Naive thymus-derived CD4-positive, alpha-beta T cell (primary cell): ENCODE results near the gene TCTN2. TPM values are rescaled to one million over a fixed set of nuclear protein-coding genes. Genes with fewer than 3 reads are reported as not detected.

Source experiments
- ATAC-seq: fragments of 150-1000 bp; cut with Tn5 transposase; 2 replicates; pipeline ENCODE4 v1.10.0; 2021; ENCODE audit warnings: mild to moderate bottlenecking, moderate library complexity
- CTCF ChIA-PET: fragments of 350-600 bp; sonication (Branson Sonifier 250); formaldehyde crosslinking; loops from one replicate; lab custom pipeline; 2021; ENCODE audit warnings: antibody characterized with exemption; lab: Charles Lee
- POLR2A ChIA-PET: fragments of 350-600 bp; sonication (Branson Sonifier 250); formaldehyde crosslinking; loops from one replicate; lab custom pipeline; 2021; ENCODE audit warnings: antibody characterized with exemption, inconsistent platforms; lab: Charles Lee
- DNase-seq, 9 donors: peaks; one replicate each; pipeline versions ENCODE4 v3.0.0 to v3.0.0-alpha.2; 2020 to 2022; ENCODE audit warnings: mixed read lengths in 1 of 9
- H3K27ac ChIP-seq: one replicate; pipeline ENCODE4 v1.7.0; 2013; ENCODE audit warnings: mild to moderate bottlenecking, low read depth, low read length, moderate library complexity
- H3K27me3 ChIP-seq, 2 donors: one replicate each; pipeline ENCODE4 v1.7.0; 2013; ENCODE audit warnings: low read length in 2 of 2, mild to moderate bottlenecking in 2 of 2, moderate library complexity in 2 of 2; ENCODE audit not compliant: control insufficient read depth in 2 of 2, insufficient read depth in 2 of 2
- H3K36me3 ChIP-seq, 3 experiments: 1 replicate in 2 of 3; 2 replicates in 1 of 3; pipeline ENCODE4 v1.7.0; 2013; ENCODE audit warnings: low read length in 3 of 3, mild to moderate bottlenecking in 3 of 3, moderate library complexity in 1 of 3; ENCODE audit not compliant: insufficient read depth in 3 of 3, control insufficient read depth in 2 of 3
- H3K4me1 ChIP-seq, 2 donors: one replicate each; pipeline ENCODE4 v1.7.0; 2013; ENCODE audit warnings: low read length in 2 of 2, mild to moderate bottlenecking in 2 of 2, moderate library complexity in 1 of 2; ENCODE audit not compliant: control insufficient read depth in 2 of 2, insufficient read depth in 2 of 2
- H3K4me3 ChIP-seq: 2 replicates; pipeline ENCODE4 v1.7.0; 2013; ENCODE audit warnings: mild to moderate bottlenecking, low read length
- H3K9me3 ChIP-seq, 3 experiments: 1 replicate in 2 of 3; 2 replicates in 1 of 3; pipeline ENCODE4 v1.7.0; 2013; ENCODE audit warnings: low read length in 3 of 3; ENCODE audit not compliant: control insufficient read depth in 2 of 3
- H3K27ac Mint-ChIP-seq, 9 donors: one replicate each; pipeline ENCODE4 v1.8.0; 2020 to 2022; ENCODE audit warnings: mixed read lengths in 9 of 9, mild to moderate bottlenecking in 8 of 9, moderate library complexity in 5 of 9, inconsistent platforms in 2 of 9
- H3K27me3 Mint-ChIP-seq, 5 donors: one replicate each; pipeline ENCODE4 v1.8.0; 2021 to 2022; ENCODE audit warnings: mixed read lengths in 5 of 5, mild to moderate bottlenecking in 1 of 5
- H3K36me3 Mint-ChIP-seq, 5 donors: one replicate each; pipeline ENCODE4 v1.8.0; 2020 to 2022; ENCODE audit warnings: mixed read lengths in 5 of 5, mild to moderate bottlenecking in 3 of 5, inconsistent platforms in 1 of 5
- H3K4me1 Mint-ChIP-seq, 7 donors: one replicate each; pipeline ENCODE4 v1.8.0; 2020 to 2022; ENCODE audit warnings: mixed read lengths in 7 of 7, mild to moderate bottlenecking in 3 of 7, inconsistent platforms in 1 of 7
- H3K4me3 Mint-ChIP-seq, 10 donors: one replicate each; pipeline ENCODE4 v1.8.0; 2020 to 2022; ENCODE audit warnings: mild to moderate bottlenecking in 10 of 10, mixed read lengths in 10 of 10, moderate library complexity in 6 of 10, inconsistent platforms in 2 of 10
- H3K9me3 Mint-ChIP-seq, 11 donors: one replicate each; pipeline ENCODE4 v1.8.0; 2020 to 2022; ENCODE audit warnings: mixed read lengths in 11 of 11, mild to moderate bottlenecking in 4 of 11, inconsistent platforms in 1 of 11, moderate library complexity in 1 of 11
- intact Hi-C, 2 donors: fragments of 100-400 bp; cut with micrococcal nuclease; formaldehyde crosslinking; loops; one replicate each; pipeline ENCODE4 v1.15.1; 2023
- polyA plus RNA-seq, 2 donors: library from polyadenylated mRNA; unstranded; fragments of 300-500 nt; fragmentation: Illumina TruSeq; gene quantifications; one replicate each; pipeline ENCODE4 v1.2.3, GENCODE V29; 2021
- total RNA-seq, 6 experiments: library from RNA in 5 of 6; stranded (reverse) in 5 of 6; gene quantifications; 1 replicate in 5 of 6; 2 replicates in 1 of 6; pipeline ENCODE4 v1.2.3 and lab custom pipeline; 2021 to 2026

TCTN2 gene
- total and polyA plus RNA-seq, 7 experiments from 2014 or later, result 1.1 to 9.1 (median 4.9) TPM

- H3K9me3 ChIP-seq, result no peaks in the 10 kb centered on the region
- H3K4me3 ChIP-seq, result no peak overlapping the region
- intact Hi-C loops, result loop anchor here in 1 of 2 donors (5.0 kb wide), 1 partner anchor 233 kb away; no protein-coding TSS in a partner anchor
- Mint-ChIP-seq H3K4me3 (no peak overlapping the region), H3K27ac (peak overlapping the region in 2 of 9 donors; percentile 26 to 29), H3K4me1 (peaks cover 7 to 44% (median 22%) of the 10 kb centered on the region in 7 donors), H3K27me3 (no peaks in the 10 kb centered on the region), H3K9me3 (no peaks in the 10 kb centered on the region), H3K36me3 (peaks cover 3 to 42% (median 30%) of the 10 kb centered on the region in 5 donors)
- ChIA-PET CTCF (no interaction called here), POLR2A (interaction anchor here (0.6 to 0.9 kb wide), 2 partner anchors 12 to 1029 kb away, joined by 3 to 7 read pairs; no protein-coding TSS in a partner anchor)
- peaks cover 0 to 6% of the 10 kb centered on the region in 2 donors for H3K4me1 ChIP-seq
- H3K36me3 ChIP-seq, result peaks cover 14 to 64% (median 26%) of the 10 kb centered on the region in 3 experiments
- DNase-seq, result no peak
- no peak for ATAC-seq
- no peaks in the 10 kb centered on the region for H3K27me3 ChIP-seq
- no peak overlapping the region for H3K27ac ChIP-seq
These were observed 78.4 kb downstream of the TCTN2 start for GRCh38 chr12:123749355-123749754.

- ATAC-seq (no peak), DNase-seq (no peak)
- H3K36me3 ChIP-seq, result peaks cover 18 to 64% (median 31%) of the 10 kb centered on the region in 3 experiments
- intact Hi-C loops, result no loop called here
- Mint-ChIP-seq H3K36me3 (peaks cover 0 to 39% (median 21%) of the 10 kb centered on the region in 5 donors), H3K27ac (no peak overlapping the region), H3K9me3 (no peaks in the 10 kb centered on the region), H3K4me3 (no peak overlapping the region), H3K27me3 (no peaks in the 10 kb centered on the region), H3K4me1 (peaks cover 7 to 42% (median 21%) of the 10 kb centered on the region in 7 donors)
- no peak overlapping the region for H3K4me3 ChIP-seq
- ChIA-PET POLR2A (interaction anchor here (0.9 kb wide), 1 partner anchor 11 kb away, joined by 3 read pairs; no protein-coding TSS in a partner anchor), CTCF (no interaction called here)
- no peaks in the 10 kb centered on the region for H3K9me3 ChIP-seq
- no peak overlapping the region for H3K27ac ChIP-seq
- no peaks in the 10 kb centered on the region for H3K27me3 ChIP-seq
- H3K4me1 ChIP-seq, result peaks cover 0 to 6% of the 10 kb centered on the region in 2 donors
These were observed 79.3 kb downstream of the TCTN2 start for GRCh38 chr12:123750159-123750656.

- H3K27me3 Mint-ChIP-seq, result no peaks in the 10 kb centered on the region
- ATAC-seq (no peak), DNase-seq (no peak)
- H3K9me3 Mint-ChIP-seq, result no peaks in the 10 kb centered on the region
- no peak overlapping the region for H3K27ac Mint-ChIP-seq
- Histone ChIP-seq H3K27me3 (no peaks in the 10 kb centered on the region), H3K4me3 (no peak overlapping the region), H3K36me3 (peaks cover 18 to 66% (median 33%) of the 10 kb centered on the region in 3 experiments), H3K9me3 (no peaks in the 10 kb centered on the region), H3K27ac (no peak overlapping the region), H3K4me1 (peaks cover 0 to 3% of the 10 kb centered on the region in 2 donors)
- ChIA-PET POLR2A (no interaction called here), CTCF (no interaction called here)
- H3K4me3 Mint-ChIP-seq, result no peak overlapping the region
- H3K36me3 Mint-ChIP-seq, result peaks cover 0 to 38% (median 21%) of the 10 kb centered on the region in 5 donors
- peaks cover 5 to 35% (median 17%) of the 10 kb centered on the region in 7 donors for H3K4me1 Mint-ChIP-seq
- intact Hi-C loops, result no loop called here
These were observed 81.1 kb downstream of the TCTN2 start for GRCh38 chr12:123752046-123752445.

GRCh38 chr12:123754041-123754772 is 83.3 kb downstream of the TCTN2 start:
- Mint-ChIP-seq H3K27ac (no peak overlapping the region), H3K36me3 (peaks cover 0 to 26% (median 15%) of the 10 kb centered on the region in 5 donors), H3K4me3 (no peak overlapping the region), H3K4me1 (peaks cover 0 to 15% (median 0%) of the 10 kb centered on the region in 7 donors), H3K9me3 (no peaks in the 10 kb centered on the region), H3K27me3 (no peaks in the 10 kb centered on the region)
- peaks cover 11 to 60% (median 29%) of the 10 kb centered on the region in 3 experiments for H3K36me3 ChIP-seq
- no peaks in the 10 kb centered on the region for H3K27me3 ChIP-seq
- ChIA-PET CTCF (no interaction called here), POLR2A (no interaction called here)
- H3K27ac ChIP-seq, result no peak overlapping the region
- no peak overlapping the region for H3K4me3 ChIP-seq
- DNase-seq, result no peak
- H3K9me3 ChIP-seq, result no peaks in the 10 kb centered on the region
- no peak for ATAC-seq
- intact Hi-C loops, result no loop called here
- H3K4me1 ChIP-seq, result no peaks in the 10 kb centered on the region

GRCh38 chr12:123757561-123757960 is 86.6 kb downstream of the TCTN2 start:
- no peak overlapping the region for H3K27ac Mint-ChIP-seq
- peaks cover 11 to 34% (median 14%) of the 10 kb centered on the region in 3 experiments for H3K36me3 ChIP-seq
- CTCF ChIA-PET, result no interaction called here

More at GRCh38 chr12:123757561-123757960, 86.6 kb downstream of the TCTN2 start:
- DNase-seq (no peak), ATAC-seq (no peak)
- Mint-ChIP-seq H3K4me3 (no peak overlapping the region), H3K36me3 (peaks cover 0 to 14% (median 6%) of the 10 kb centered on the region in 5 donors), H3K27me3 (no peaks in the 10 kb centered on the region), H3K9me3 (no peaks in the 10 kb centered on the region), H3K4me1 (peaks cover 0 to 8% (median under 1%) of the 10 kb centered on the region in 7 donors)
- intact Hi-C loops, result no loop called here
- Histone ChIP-seq H3K27me3 (no peaks in the 10 kb centered on the region), H3K4me3 (no peak overlapping the region), H3K27ac (no peak overlapping the region), H3K4me1 (peaks cover 0 to 2% of the 10 kb centered on the region in 2 donors), H3K9me3 (no peaks in the 10 kb centered on the region)
- POLR2A ChIA-PET, result no interaction called here
